Measurements from ENCODE around the gene CYSLTR1. TPM values are rescaled to one million over a fixed set of nuclear protein-coding genes. Genes with fewer than 3 reads are reported as not detected.

CYSLTR1 gene
- total RNA-seq, result 13.9 and 14.2 TPM in 2 replicates

DNA sequence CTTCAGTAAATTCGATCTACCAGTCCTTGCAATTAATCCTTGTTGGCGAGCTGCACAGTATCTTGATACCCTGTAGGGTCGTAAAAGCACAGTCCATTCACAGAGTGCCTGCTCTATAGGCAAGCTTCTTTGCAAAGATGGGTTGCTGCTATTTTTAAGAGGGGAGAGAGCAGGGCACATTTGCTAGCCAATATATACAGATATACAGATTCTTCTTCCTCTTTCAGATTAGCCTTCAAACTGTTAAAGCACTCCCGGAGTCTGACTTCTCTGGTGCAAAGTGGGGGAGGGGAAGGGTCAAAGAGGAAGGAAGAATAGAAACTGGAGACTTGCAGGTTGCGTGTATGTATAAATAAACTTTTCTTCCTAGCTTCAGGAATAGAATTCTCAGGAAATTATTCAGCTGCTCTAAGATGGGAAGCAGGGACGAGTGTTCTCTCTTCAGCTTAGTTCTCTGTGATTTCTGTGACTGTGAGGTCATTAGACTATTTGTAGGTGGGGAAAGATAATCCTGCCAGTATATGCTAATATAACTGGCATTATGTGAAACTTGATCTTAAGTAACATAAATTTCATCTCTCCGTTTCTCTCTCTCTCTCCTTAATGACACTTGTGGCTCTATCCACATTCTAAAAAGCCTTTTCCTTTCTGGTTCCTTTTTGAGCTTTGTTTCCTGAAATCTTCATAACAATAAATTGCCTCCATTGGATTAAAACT is at the start of gene CYSLTR1:
Gene CYSLTR1 (minus strand): TSS at position 242 of the 717 bp plus-strand sequence. CDS start 53,865 bp downstream, outside the sequence.
- DNase-seq (ENCODE audit: low spot score), result no peak
- Mint-ChIP-seq H3K27ac (peak within 1 kb of the TSS; percentile 82), H3K4me1 (ENCODE audit: low read depth) (peaks cover 66% of the 10 kb centered on the region), H3K4me3 (peak within 1 kb of the TSS; percentile 90), H3K36me3 (ENCODE audit: low read depth) (peaks cover 2% of the 10 kb centered on the region), H3K27me3 (ENCODE audit: insufficient read depth) (no peaks in the 10 kb centered on the region), H3K9me3 (no peaks in the 10 kb centered on the region)
- intact Hi-C loops (cut with micrococcal nuclease), result loop anchor here (5.0 kb wide), 3 partner anchors 55 to 325 kb away; no protein-coding TSS in a partner anchor

DNA sequence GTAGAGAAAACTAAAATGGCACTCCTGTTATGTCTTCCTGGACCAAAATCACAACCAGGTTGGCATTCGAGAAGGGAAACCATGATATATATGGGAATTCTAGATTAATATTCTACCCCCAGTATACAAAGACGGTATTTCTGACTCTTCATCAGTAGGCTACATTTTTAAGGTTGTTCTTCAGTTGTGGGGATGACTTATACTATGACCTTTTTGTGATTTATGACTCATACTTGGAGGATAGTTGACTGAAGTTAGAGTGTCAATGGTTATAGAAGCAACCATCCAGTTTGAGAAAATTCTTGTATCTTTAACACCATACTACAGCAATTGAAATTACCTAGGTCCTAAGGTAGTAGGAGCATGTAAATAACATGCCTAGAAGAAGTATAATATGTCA is 49.8 kb upstream of the CYSLTR1 start:
- no peak for DNase-seq (ENCODE audit: low spot score)
- Mint-ChIP-seq H3K27me3 (ENCODE audit: insufficient read depth) (no peaks in the 10 kb centered on the region), H3K4me3 (no peak overlapping the region), H3K27ac (peak overlapping the region; percentile 27), H3K9me3 (peaks cover 34% of the 10 kb centered on the region), H3K4me1 (ENCODE audit: low read depth) (peaks cover 35% of the 10 kb centered on the region), H3K36me3 (ENCODE audit: low read depth) (peaks cover 11% of the 10 kb centered on the region)
- intact Hi-C loops (cut with micrococcal nuclease), result loop anchor here (2.0 to 10.0 kb wide), 6 partner anchors 62 to 768 kb away; partner anchors contain the start of genes GPR174 and PGAM4

DNA sequence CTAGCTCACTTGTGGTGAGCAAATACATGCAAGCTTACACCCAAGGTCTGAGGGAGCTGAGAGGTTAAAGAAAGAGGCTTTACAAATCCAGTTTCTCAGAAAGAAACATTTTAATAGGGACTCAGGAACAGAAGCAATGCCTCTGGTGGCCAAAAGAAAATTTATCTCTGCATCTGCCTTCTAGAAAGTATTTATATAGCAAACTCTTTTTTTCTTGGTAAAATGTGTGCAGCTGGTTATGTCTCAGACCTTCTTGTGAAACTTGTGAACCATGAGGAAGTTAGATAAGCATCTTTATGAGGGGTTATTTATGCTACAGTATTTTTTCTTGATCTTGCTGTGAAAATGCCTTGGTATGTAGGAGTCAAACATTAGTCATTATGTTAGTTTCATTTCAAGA is 48.5 kb upstream of the CYSLTR1 start:
- no peaks in the 10 kb centered on the region for H3K27me3 Mint-ChIP-seq (ENCODE audit: insufficient read depth)
- H3K27ac Mint-ChIP-seq, result peak overlapping the region; percentile 27
- intact Hi-C loops (cut with micrococcal nuclease), result loop anchor here (1.0 to 10.0 kb wide), 9 partner anchors 43 to 769 kb away; partner anchors contain the start of genes GPR174, PGAM4 and TAF9B
- no peak for DNase-seq (ENCODE audit: low spot score)
- peaks cover 17% of the 10 kb centered on the region for H3K36me3 Mint-ChIP-seq (ENCODE audit: low read depth)
- H3K9me3 Mint-ChIP-seq, result peaks cover 42% of the 10 kb centered on the region
- H3K4me3 Mint-ChIP-seq, result no peak overlapping the region
- H3K4me1 Mint-ChIP-seq (ENCODE audit: low read depth), result peaks cover 46% of the 10 kb centered on the region

DNA sequence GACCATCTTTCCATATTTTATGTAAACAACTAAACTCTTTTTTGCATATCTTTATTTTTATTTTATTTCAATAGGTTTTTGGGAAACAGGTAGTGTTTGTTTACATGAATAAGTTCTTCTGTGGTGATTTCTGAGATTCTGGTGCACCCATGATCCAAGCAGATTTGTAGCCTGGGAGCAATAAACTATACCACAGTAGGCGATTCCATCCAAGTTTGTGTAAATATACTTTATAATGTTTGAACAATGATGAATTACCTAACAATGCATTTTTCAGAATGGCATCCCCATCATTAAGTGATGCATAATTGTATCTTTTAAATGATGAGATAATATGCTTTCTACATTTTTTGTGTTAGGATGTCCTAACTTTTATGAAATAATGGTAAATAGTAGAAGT is 39.2 kb upstream of the CYSLTR1 start:
- Mint-ChIP-seq H3K4me1 (ENCODE audit: low read depth) (peaks cover 5% of the 10 kb centered on the region), H3K4me3 (no peak overlapping the region), H3K27me3 (ENCODE audit: insufficient read depth) (no peaks in the 10 kb centered on the region), H3K27ac (no peak overlapping the region), H3K9me3 (peaks cover 35% of the 10 kb centered on the region), H3K36me3 (ENCODE audit: low read depth) (peaks cover 4% of the 10 kb centered on the region)
- DNase-seq (ENCODE audit: low spot score), result no peak
- intact Hi-C loops (cut with micrococcal nuclease), result no loop called here

- H3K4me1 Mint-ChIP-seq (ENCODE audit: low read depth), result no peaks in the 10 kb centered on the region
- H3K4me3 Mint-ChIP-seq, result no peak overlapping the region
- H3K9me3 Mint-ChIP-seq, result peaks cover 25% of the 10 kb centered on the region
- H3K27me3 Mint-ChIP-seq (ENCODE audit: insufficient read depth), result peaks cover 2% of the 10 kb centered on the region
- no peak overlapping the region for H3K27ac Mint-ChIP-seq
- no peak for DNase-seq (ENCODE audit: low spot score)
- H3K36me3 Mint-ChIP-seq (ENCODE audit: low read depth), result peaks cover 2% of the 10 kb centered on the region
- intact Hi-C loops (cut with micrococcal nuclease), result no loop called here
Measured at GRCh38 chrX:78357342-78358055, 30.1 kb upstream of the CYSLTR1 start.

DNA sequence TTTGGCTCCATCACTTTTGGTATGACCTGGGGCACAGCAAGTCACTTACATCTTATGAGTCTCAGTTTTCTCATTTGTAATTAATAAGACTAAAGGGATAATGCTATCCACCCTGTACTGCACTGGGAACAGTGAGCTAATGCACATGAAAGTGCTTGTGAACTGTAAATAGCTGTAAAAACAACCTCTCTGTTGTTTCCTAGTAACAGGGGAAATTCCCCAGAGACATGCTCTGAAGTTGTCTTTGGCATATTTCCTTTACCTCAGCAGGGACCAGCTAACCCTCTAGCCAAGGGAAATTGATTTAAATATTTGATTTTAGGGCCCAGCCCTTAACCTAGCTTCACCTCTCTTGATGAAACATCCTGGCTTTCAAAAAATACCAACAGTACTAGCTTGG is 6.1 kb upstream of the CYSLTR1 start:
- DNase-seq (ENCODE audit: low spot score), result peak; percentile 33
- intact Hi-C loops (cut with micrococcal nuclease), result loop anchor here (1.0 to 10.0 kb wide), 7 partner anchors 43 to 1034 kb away; partner anchors contain the start of genes COX7B, ITM2A, MAGT1 and TAF9B
- Mint-ChIP-seq H3K4me3 (peak overlapping the region; percentile 53), H3K27ac (peak overlapping the region; percentile 93), H3K27me3 (ENCODE audit: insufficient read depth) (no peaks in the 10 kb centered on the region), H3K4me1 (ENCODE audit: low read depth) (peaks cover 73% of the 10 kb centered on the region), H3K36me3 (ENCODE audit: low read depth) (peaks cover 20% of the 10 kb centered on the region), H3K9me3 (peaks cover 11% of the 10 kb centered on the region)

DNA sequence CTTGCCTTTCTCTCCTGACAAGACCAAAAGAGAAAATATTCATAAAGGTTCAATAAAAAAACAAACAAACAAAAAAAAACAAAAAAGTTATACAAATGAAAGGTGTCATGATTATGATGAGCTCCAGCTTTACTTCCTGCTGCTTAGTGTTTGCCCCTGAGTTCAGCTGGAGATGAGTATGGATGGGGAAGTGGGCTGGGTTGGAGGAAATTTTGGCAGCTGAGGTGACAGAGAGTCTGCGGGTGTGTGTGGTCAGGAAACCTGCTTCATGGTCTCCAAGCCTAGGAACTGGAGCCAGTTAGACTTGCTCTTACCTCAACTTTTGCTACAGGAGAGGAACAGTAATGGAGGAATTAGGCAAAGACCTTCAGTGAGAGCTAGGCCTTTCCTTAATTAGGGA is 4.3 kb upstream of the CYSLTR1 start:
- intact Hi-C loops (cut with micrococcal nuclease), result loop anchor here (2.0 to 10.0 kb wide), 7 partner anchors 17 to 1036 kb away; partner anchors contain the start of genes COX7B, ITM2A, MAGT1 and TAF9B
- Mint-ChIP-seq H3K27ac (peak overlapping the region; percentile 74), H3K4me3 (peak overlapping the region; percentile 47), H3K9me3 (peaks cover 4% of the 10 kb centered on the region), H3K27me3 (ENCODE audit: insufficient read depth) (no peaks in the 10 kb centered on the region), H3K36me3 (ENCODE audit: low read depth) (peaks cover 17% of the 10 kb centered on the region), H3K4me1 (ENCODE audit: low read depth) (peaks cover 83% of the 10 kb centered on the region)
- no peak for DNase-seq (ENCODE audit: low spot score)

GRCh38 chrX:78330540-78330939 is 3.1 kb upstream of the CYSLTR1 start:
- Mint-ChIP-seq H3K27me3 (ENCODE audit: insufficient read depth) (no peaks in the 10 kb centered on the region), H3K36me3 (ENCODE audit: low read depth) (peaks cover 7% of the 10 kb centered on the region), H3K9me3 (no peaks in the 10 kb centered on the region), H3K27ac (peak overlapping the region; percentile 82), H3K4me3 (no peak overlapping the region), H3K4me1 (ENCODE audit: low read depth) (peaks cover 78% of the 10 kb centered on the region)
- intact Hi-C loops (cut with micrococcal nuclease), result loop anchor here (1.0 to 10.0 kb wide), 9 partner anchors 8 to 1037 kb away; partner anchors contain the start of genes ATP7A, COX7B, ITM2A and MAGT1
- DNase-seq (ENCODE audit: low spot score), result no peak

DNA sequence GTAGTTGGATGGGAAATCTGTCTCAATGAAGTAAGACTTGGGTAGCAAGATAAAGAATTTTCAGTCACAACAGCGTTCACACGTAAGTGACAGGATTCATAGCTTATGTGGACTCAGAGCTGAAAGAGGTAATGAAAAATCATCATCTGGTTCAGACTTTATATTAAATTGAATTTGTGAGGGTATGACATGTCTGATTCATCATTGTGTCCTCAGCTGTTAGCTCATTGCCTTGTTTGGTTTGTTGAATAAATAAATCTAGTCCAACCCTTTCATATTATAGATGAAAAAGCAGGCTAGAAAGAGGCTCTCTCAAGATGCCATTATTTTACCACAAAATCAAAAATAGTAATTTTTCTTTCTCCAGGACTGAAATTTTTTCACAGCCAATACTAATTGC is 2.7 kb upstream of the CYSLTR1 start:
- no peak for DNase-seq (ENCODE audit: low spot score)
- intact Hi-C loops (cut with micrococcal nuclease), result loop anchor here (1.0 to 10.0 kb wide), 9 partner anchors 8 to 1037 kb away; partner anchors contain the start of genes ATP7A, COX7B, ITM2A and MAGT1
- peak overlapping the region; percentile 82 for H3K27ac Mint-ChIP-seq
- no peaks in the 10 kb centered on the region for H3K9me3 Mint-ChIP-seq
- H3K36me3 Mint-ChIP-seq (ENCODE audit: low read depth), result peaks cover 5% of the 10 kb centered on the region
- peaks cover 75% of the 10 kb centered on the region for H3K4me1 Mint-ChIP-seq (ENCODE audit: low read depth)
- no peaks in the 10 kb centered on the region for H3K27me3 Mint-ChIP-seq (ENCODE audit: insufficient read depth)
- peak overlapping the region; percentile 72 for H3K4me3 Mint-ChIP-seq

GRCh38 chrX:78329486-78329885 is 2.1 kb upstream of the CYSLTR1 start:
- intact Hi-C loops (cut with micrococcal nuclease), result loop anchor here (5.0 kb wide), 3 partner anchors 57 to 323 kb away; no protein-coding TSS in a partner anchor
- Mint-ChIP-seq H3K9me3 (no peaks in the 10 kb centered on the region), H3K4me3 (peak overlapping the region; percentile 72), H3K36me3 (ENCODE audit: low read depth) (peaks cover 2% of the 10 kb centered on the region), H3K27ac (peak overlapping the region; percentile 82), H3K27me3 (ENCODE audit: insufficient read depth) (no peaks in the 10 kb centered on the region), H3K4me1 (ENCODE audit: low read depth) (peaks cover 69% of the 10 kb centered on the region)
- DNase-seq (ENCODE audit: low spot score), result no peak

- Mint-ChIP-seq H3K4me3 (peak overlapping the region; percentile 90), H3K27ac (peak overlapping the region; percentile 82), H3K9me3 (no peaks in the 10 kb centered on the region), H3K36me3 (ENCODE audit: low read depth) (peaks cover 5% of the 10 kb centered on the region), H3K4me1 (ENCODE audit: low read depth) (peaks cover 66% of the 10 kb centered on the region), H3K27me3 (ENCODE audit: insufficient read depth) (no peaks in the 10 kb centered on the region)
- DNase-seq (ENCODE audit: low spot score), result no peak
- intact Hi-C loops (cut with micrococcal nuclease), result loop anchor here (5.0 kb wide), 3 partner anchors 54 to 326 kb away; no protein-coding TSS in a partner anchor
Measured at GRCh38 chrX:78326401-78326800, 1.0 kb downstream of the CYSLTR1 start.

- Mint-ChIP-seq H3K4me3 (peak overlapping the region; percentile 81), H3K9me3 (peaks cover 9% of the 10 kb centered on the region)
Measured at GRCh38 chrX:78322863-78323262, 4.5 kb downstream of the CYSLTR1 start.

More at GRCh38 chrX:78322863-78323262, 4.5 kb downstream of the CYSLTR1 start:
- Mint-ChIP-seq H3K27ac (peak overlapping the region; percentile 89), H3K36me3 (ENCODE audit: low read depth) (peaks cover 22% of the 10 kb centered on the region), H3K27me3 (ENCODE audit: insufficient read depth) (no peaks in the 10 kb centered on the region), H3K4me1 (ENCODE audit: low read depth) (peaks cover 46% of the 10 kb centered on the region)
- intact Hi-C loops (cut with micrococcal nuclease), result loop anchor here (1.0 to 5.0 kb wide), 3 partner anchors 7 to 839 kb away; no protein-coding TSS in a partner anchor
- DNase-seq (ENCODE audit: low spot score), result no peak
